Measurements from ENCODE around the gene NOPCHAP1.

GRCh38 chr12:104960464-104960863 is 25.7 kb upstream of the NOPCHAP1 start:
- TF ChIP-seq, protein P1, sequence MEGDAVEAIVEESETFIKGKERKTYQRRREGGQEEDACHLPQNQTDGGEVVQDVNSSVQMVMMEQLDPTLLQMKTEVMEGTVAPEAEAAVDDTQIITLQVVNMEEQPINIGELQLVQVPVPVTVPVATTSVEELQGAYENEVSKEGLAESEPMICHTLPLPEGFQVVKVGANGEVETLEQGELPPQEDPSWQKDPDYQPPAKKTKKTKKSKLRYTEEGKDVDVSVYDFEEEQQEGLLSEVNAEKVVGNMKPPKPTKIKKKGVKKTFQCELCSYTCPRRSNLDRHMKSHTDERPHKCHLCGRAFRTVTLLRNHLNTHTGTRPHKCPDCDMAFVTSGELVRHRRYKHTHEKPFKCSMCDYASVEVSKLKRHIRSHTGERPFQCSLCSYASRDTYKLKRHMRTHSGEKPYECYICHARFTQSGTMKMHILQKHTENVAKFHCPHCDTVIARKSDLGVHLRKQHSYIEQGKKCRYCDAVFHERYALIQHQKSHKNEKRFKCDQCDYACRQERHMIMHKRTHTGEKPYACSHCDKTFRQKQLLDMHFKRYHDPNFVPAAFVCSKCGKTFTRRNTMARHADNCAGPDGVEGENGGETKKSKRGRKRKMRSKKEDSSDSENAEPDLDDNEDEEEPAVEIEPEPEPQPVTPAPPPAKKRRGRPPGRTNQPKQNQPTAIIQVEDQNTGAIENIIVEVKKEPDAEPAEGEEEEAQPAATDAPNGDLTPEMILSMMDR (IDR thresholded peaks at IDR 0.05 in 4 of 5, conservative IDR thresholded peaks at IDR 0.05 in 1 of 5): no peak
- TF ChIP-seq POLR2A (IDR thresholded peaks at IDR 0.05): no peak
